NB4 (cell line): Measurements from ENCODE around the gene ZNHIT3.
"Not testable (repeated sequence)": the region's sequence is repeated elsewhere in the genome, so short reads cannot be mapped to it uniquely, and the experiment has no call there.

Experiments
- CTCF ChIP-seq: IDR thresholded peaks from one replicate; pipeline ENCODE4 v1.5.1; 2012; ENCODE audit warnings: low read depth, low read length
- MAX ChIP-seq: IDR thresholded peaks from 2 replicates; pipeline ENCODE4 v1.6.1; 2011; ENCODE audit warnings: low read depth, low read length
- POLR2A ChIP-seq: IDR thresholded peaks from 2 replicates; pipeline ENCODE4 v1.6.1; 2011; ENCODE audit warnings: mild to moderate bottlenecking; ENCODE audit not compliant: insufficient read length; ENCODE audit errors: extremely low read depth

GRCh38 chr17:36484021-36484420 lies 2.5 kb upstream of the ZNHIT3 start:
- not testable (repeated sequence) for TF ChIP-seq CTCF, MAX, POLR2A
